OCI-LY7 (cell line): ENCODE results near the gene TMEM164.

Experiments used
- CTCF ChIP-seq: fragments of 200-600 bp; sonication (generic); conservative IDR thresholded peaks from 2 replicates; pipeline ENCODE4 v1.5.1; 2014; ENCODE audit warnings: mild to moderate bottlenecking, antibody characterized with exemption, low read length, moderate library complexity, mixed read lengths
- EZH2phosphoT487 ChIP-seq: fragments of 200-600 bp; sonication (generic); IDR thresholded peaks from 2 replicates; pipeline ENCODE4 v1.6.1; 2018; ENCODE audit warnings: low read depth, borderline replicate concordance, mild to moderate bottlenecking, mixed run types, antibody characterized with exemption, low read length, moderate library complexity, mixed read lengths

- TF ChIP-seq CTCF, result no peak
- TF ChIP-seq EZH2phosphoT487, result no peak
Measured at GRCh38 chrX:109954333-109954732, 48.6 kb upstream of the TMEM164 start.
